Calu3 (cell line): Measurements from ENCODE around the gene SLC5A10. TPM values are rescaled to one million over a fixed set of nuclear protein-coding genes. Genes with fewer than 3 reads are reported as not detected.

Experiments used
- BruUV-seq: library from RNA; stranded (reverse); fragments of 400-500 nt; replicated peaks from 2 replicates; lab custom pipeline; 2021; lab: Mats Ljungman, UMichigan
- CTCF ChIA-PET: fragments of 300-600 bp; sonication (Branson Sonifier 250); formaldehyde crosslinking; loops from one replicate; lab custom pipeline; 2022; ENCODE audit warnings: antibody characterized with exemption; lab: Charles Lee
- DNase-seq: peaks from one replicate; pipeline ENCODE4 v3.0.0; 2022
- H3K27ac Mint-ChIP-seq: one replicate; pipeline ENCODE4 v1.8.0; 2022; ENCODE audit warnings: mixed read lengths; ENCODE audit not compliant: unreplicated experiment
- H3K27me3 Mint-ChIP-seq: one replicate; pipeline ENCODE4 v1.8.0; 2022; ENCODE audit warnings: mixed read lengths; ENCODE audit not compliant: unreplicated experiment
- H3K36me3 Mint-ChIP-seq: one replicate; pipeline ENCODE4 v1.8.0; 2022; ENCODE audit warnings: mild to moderate bottlenecking, moderate library complexity, mixed read lengths; ENCODE audit not compliant: insufficient read depth, unreplicated experiment
- H3K4me1 Mint-ChIP-seq: one replicate; pipeline ENCODE4 v1.8.0; 2022; ENCODE audit warnings: mild to moderate bottlenecking, low read depth, mixed read lengths; ENCODE audit not compliant: unreplicated experiment
- H3K4me3 Mint-ChIP-seq: one replicate; pipeline ENCODE4 v1.8.0; 2022; ENCODE audit warnings: mild to moderate bottlenecking, low read depth, moderate library complexity, mixed read lengths; ENCODE audit not compliant: unreplicated experiment
- H3K9me3 Mint-ChIP-seq: one replicate; pipeline ENCODE4 v1.8.0; 2022; ENCODE audit warnings: low read depth, mixed read lengths; ENCODE audit not compliant: unreplicated experiment
- intact Hi-C: fragments of 100-400 bp; cut with micrococcal nuclease; formaldehyde crosslinking; loops from one replicate; pipeline ENCODE4 v1.10.0; 2022; ENCODE audit not compliant: unreplicated experiment
- total RNA-seq: library from RNA; stranded (reverse); gene quantifications from 2 replicates; pipeline ENCODE4 v1.2.3, GENCODE V29; 2022
- TF ChIP-seq, protein P1 (sequence below): fragments of 200-600 bp; IDR thresholded peaks from one replicate; pipeline ENCODE4 v1.8.0; 2022; ENCODE audit warnings: antibody characterized with exemption; ENCODE audit not compliant: unreplicated experiment

SLC5A10 gene
- total RNA-seq, 1 experiment from 2014 or later: not detected

GRCh38 chr17:19014628-19015215 is 62.8 kb downstream of the SLC5A10 start:
- Mint-ChIP-seq H3K4me1 (peaks cover 16% of the 10 kb centered on the region), H3K27ac (no peak overlapping the region), H3K36me3 (no peaks in the 10 kb centered on the region), H3K4me3 (no peak overlapping the region), H3K27me3 (no peaks in the 10 kb centered on the region), H3K9me3 (no peaks in the 10 kb centered on the region)
- TF ChIP-seq, protein P1, sequence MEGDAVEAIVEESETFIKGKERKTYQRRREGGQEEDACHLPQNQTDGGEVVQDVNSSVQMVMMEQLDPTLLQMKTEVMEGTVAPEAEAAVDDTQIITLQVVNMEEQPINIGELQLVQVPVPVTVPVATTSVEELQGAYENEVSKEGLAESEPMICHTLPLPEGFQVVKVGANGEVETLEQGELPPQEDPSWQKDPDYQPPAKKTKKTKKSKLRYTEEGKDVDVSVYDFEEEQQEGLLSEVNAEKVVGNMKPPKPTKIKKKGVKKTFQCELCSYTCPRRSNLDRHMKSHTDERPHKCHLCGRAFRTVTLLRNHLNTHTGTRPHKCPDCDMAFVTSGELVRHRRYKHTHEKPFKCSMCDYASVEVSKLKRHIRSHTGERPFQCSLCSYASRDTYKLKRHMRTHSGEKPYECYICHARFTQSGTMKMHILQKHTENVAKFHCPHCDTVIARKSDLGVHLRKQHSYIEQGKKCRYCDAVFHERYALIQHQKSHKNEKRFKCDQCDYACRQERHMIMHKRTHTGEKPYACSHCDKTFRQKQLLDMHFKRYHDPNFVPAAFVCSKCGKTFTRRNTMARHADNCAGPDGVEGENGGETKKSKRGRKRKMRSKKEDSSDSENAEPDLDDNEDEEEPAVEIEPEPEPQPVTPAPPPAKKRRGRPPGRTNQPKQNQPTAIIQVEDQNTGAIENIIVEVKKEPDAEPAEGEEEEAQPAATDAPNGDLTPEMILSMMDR: no peak
- CTCF ChIA-PET: no interaction called here
- no peak for DNase-seq
- no TSS peak for BruUV-seq
- intact Hi-C loops: no loop called here

GRCh38 chr17:19015428-19015827 is 63.5 kb downstream of the SLC5A10 start:
- no TSS peak for BruUV-seq
- H3K27ac Mint-ChIP-seq: no peak overlapping the region
- H3K4me1 Mint-ChIP-seq: peaks cover 16% of the 10 kb centered on the region
- H3K9me3 Mint-ChIP-seq: no peaks in the 10 kb centered on the region
- H3K27me3 Mint-ChIP-seq: no peaks in the 10 kb centered on the region
- no peak for DNase-seq
- H3K4me3 Mint-ChIP-seq: no peak overlapping the region
- CTCF ChIA-PET: no interaction called here
- intact Hi-C loops: no loop called here
- no peaks in the 10 kb centered on the region for H3K36me3 Mint-ChIP-seq
- TF ChIP-seq, protein P1: no peak

GRCh38 chr17:19016297-19016696 is 64.3 kb downstream of the SLC5A10 start:
- Mint-ChIP-seq H3K27ac (no peak overlapping the region), H3K4me3 (no peak overlapping the region), H3K4me1 (peaks cover 9% of the 10 kb centered on the region), H3K9me3 (no peaks in the 10 kb centered on the region), H3K27me3 (no peaks in the 10 kb centered on the region), H3K36me3 (no peaks in the 10 kb centered on the region)
- intact Hi-C loops: no loop called here
- no peak for DNase-seq
- no TSS peak for BruUV-seq
- TF ChIP-seq, protein P1: no peak
- CTCF ChIA-PET: no interaction called here

GRCh38 chr17:19016881-19017280 is 64.9 kb downstream of the SLC5A10 start:
- TF ChIP-seq, protein P1: no peak
- Mint-ChIP-seq H3K4me1 (peaks cover 8% of the 10 kb centered on the region), H3K36me3 (no peaks in the 10 kb centered on the region), H3K27me3 (no peaks in the 10 kb centered on the region), H3K27ac (no peak overlapping the region), H3K9me3 (no peaks in the 10 kb centered on the region), H3K4me3 (no peak overlapping the region)
- intact Hi-C loops: no loop called here
- no TSS peak for BruUV-seq
- CTCF ChIA-PET: no interaction called here
- DNase-seq: no peak
